Measurements from ENCODE around the gene DISC1. TPM values are rescaled to one million over a fixed set of nuclear protein-coding genes. Genes with fewer than 3 reads are reported as not detected.

The DISC1 gene
- polyA plus RNA-seq, 1 donor from 2014 or later = 0.84 TPM

DNA sequence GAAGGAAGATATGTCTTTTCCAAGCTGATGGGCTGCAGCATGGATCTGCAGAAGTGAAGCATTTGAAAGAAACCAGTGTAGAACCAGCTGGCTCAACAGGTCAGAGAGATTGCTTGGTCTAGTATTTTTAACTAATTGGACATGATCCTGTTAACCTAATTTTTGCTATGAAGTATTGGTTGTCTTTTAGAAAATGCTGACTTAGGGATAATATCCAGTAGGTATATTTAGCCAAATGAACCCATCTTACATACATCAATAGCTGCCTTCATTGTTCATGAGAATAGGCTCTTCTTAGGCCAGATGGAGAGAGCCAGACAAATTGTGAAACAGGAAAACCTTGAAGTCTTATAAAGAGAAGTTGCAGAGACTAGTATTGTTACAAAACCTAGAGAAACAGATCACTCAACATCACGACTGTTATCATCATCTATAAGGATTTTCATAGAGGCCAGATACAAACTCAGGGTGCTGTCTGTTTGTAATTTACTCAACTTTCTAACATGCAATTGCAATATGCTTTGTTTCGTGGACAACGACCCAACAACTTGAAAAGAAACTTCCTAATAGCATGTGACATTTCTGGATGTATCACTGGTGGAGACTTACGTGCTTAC lies 148.2 kb downstream of the DISC1 start:
- Histone ChIP-seq H4K20me1 (ENCODE audit: insufficient read depth) (no peaks in the 10 kb centered on the region), H3K4me2 (ENCODE audit: low read length) (no peak overlapping the region), H2AFZ (ENCODE audit: low read depth, low read length) (no peak overlapping the region), H3K9ac (ENCODE audit: low read length) (no peak overlapping the region), H3K36me3 (ENCODE audit: insufficient read depth, low read length) (no peaks in the 10 kb centered on the region), H3K9me2 (ENCODE audit: insufficient read depth, low read length) (no peaks in the 10 kb centered on the region), H3K79me2 (replicated peaks; ENCODE audit: insufficient read depth, low read length) (no peaks in the 10 kb centered on the region), H3K9me3 (ENCODE audit: low read length) (no peaks in the 10 kb centered on the region), H3K27ac (ENCODE audit: low read length) (no peak overlapping the region), H3K27me3 (ENCODE audit: insufficient read depth, low read depth, low read length) (no peaks in the 10 kb centered on the region), H3F3A (ENCODE audit: insufficient read depth, low read length, poor library complexity, severe bottlenecking) (no peaks in the 10 kb centered on the region), H3K4me3 (ENCODE audit: low read length) (no peak overlapping the region)
- TF ChIP-seq MXI1 (conservative IDR thresholded peaks at IDR 0.05; ENCODE audit: poor library complexity, severe bottlenecking) (no peak), SMC3 (conservative IDR thresholded peaks at IDR 0.05; ENCODE audit: poor library complexity) (no peak), RAD21 (conservative IDR thresholded peaks at IDR 0.05) (no peak), EP300 (conservative IDR thresholded peaks at IDR 0.05; ENCODE audit: poor library complexity, severe bottlenecking) (no peak), TAF1 (IDR thresholded peaks at IDR 0.05; ENCODE audit: low read depth) (no peak), POLR2AphosphoS5 (IDR thresholded peaks at IDR 0.05) (no peak), EZH2 (IDR thresholded peaks at IDR 0.05; ENCODE audit: borderline replicate concordance, insufficient read depth, low read length, poor library complexity, severe bottlenecking) (no peak)
- TF ChIP-seq, protein P1, sequence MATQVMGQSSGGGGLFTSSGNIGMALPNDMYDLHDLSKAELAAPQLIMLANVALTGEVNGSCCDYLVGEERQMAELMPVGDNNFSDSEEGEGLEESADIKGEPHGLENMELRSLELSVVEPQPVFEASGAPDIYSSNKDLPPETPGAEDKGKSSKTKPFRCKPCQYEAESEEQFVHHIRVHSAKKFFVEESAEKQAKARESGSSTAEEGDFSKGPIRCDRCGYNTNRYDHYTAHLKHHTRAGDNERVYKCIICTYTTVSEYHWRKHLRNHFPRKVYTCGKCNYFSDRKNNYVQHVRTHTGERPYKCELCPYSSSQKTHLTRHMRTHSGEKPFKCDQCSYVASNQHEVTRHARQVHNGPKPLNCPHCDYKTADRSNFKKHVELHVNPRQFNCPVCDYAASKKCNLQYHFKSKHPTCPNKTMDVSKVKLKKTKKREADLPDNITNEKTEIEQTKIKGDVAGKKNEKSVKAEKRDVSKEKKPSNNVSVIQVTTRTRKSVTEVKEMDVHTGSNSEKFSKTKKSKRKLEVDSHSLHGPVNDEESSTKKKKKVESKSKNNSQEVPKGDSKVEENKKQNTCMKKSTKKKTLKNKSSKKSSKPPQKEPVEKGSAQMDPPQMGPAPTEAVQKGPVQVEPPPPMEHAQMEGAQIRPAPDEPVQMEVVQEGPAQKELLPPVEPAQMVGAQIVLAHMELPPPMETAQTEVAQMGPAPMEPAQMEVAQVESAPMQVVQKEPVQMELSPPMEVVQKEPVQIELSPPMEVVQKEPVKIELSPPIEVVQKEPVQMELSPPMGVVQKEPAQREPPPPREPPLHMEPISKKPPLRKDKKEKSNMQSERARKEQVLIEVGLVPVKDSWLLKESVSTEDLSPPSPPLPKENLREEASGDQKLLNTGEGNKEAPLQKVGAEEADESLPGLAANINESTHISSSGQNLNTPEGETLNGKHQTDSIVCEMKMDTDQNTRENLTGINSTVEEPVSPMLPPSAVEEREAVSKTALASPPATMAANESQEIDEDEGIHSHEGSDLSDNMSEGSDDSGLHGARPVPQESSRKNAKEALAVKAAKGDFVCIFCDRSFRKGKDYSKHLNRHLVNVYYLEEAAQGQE (IDR thresholded peaks at IDR 0.05; ENCODE audit: borderline replicate concordance) = no peak
- TF ChIP-seq, protein P2, sequence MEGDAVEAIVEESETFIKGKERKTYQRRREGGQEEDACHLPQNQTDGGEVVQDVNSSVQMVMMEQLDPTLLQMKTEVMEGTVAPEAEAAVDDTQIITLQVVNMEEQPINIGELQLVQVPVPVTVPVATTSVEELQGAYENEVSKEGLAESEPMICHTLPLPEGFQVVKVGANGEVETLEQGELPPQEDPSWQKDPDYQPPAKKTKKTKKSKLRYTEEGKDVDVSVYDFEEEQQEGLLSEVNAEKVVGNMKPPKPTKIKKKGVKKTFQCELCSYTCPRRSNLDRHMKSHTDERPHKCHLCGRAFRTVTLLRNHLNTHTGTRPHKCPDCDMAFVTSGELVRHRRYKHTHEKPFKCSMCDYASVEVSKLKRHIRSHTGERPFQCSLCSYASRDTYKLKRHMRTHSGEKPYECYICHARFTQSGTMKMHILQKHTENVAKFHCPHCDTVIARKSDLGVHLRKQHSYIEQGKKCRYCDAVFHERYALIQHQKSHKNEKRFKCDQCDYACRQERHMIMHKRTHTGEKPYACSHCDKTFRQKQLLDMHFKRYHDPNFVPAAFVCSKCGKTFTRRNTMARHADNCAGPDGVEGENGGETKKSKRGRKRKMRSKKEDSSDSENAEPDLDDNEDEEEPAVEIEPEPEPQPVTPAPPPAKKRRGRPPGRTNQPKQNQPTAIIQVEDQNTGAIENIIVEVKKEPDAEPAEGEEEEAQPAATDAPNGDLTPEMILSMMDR (IDR thresholded peaks at IDR 0.05; ENCODE audit: poor library complexity, severe bottlenecking) = no peak

DNA sequence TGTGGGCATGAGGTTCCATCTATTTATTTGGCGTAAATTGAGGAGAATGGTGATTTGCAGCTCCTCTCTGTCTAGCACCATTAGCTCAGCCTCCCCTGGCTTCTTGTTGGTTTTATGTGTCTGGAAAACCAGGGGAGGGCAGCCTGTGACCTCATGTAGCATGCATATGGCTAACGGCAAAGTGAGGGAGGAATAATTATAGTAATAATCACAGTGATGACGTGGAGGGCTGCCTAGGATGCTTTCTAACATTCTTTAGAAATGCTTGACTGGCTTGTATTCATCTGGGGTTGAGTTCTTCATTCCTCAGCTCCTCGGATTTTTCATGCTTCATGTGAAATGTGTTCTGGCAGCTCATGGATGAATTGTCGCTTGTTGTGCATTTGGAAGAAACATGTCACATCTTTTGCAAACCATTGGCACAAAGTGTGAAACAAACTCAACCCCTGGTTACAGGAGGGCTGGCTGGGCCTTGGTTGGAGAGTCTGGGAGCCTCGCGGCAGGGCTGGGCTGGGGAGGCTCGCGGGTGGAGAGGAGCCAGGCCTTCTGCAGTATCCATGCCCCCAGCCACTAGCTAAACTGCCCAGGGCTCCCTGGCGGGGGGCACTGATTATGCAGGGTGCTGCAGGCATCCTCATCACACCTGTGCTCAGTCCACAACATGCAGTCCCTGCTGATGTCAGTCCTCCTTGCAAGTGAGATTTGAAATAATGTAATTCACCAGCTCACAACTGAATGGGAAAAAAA lies 149.6 kb downstream of the DISC1 start:
- Histone ChIP-seq H3K27ac (ENCODE audit: low read length) (no peak overlapping the region), H3K4me2 (ENCODE audit: low read length) (no peak overlapping the region), H3K9me2 (ENCODE audit: insufficient read depth, low read length) (no peaks in the 10 kb centered on the region), H4K20me1 (ENCODE audit: insufficient read depth) (no peaks in the 10 kb centered on the region), H3K36me3 (ENCODE audit: insufficient read depth, low read length) (no peaks in the 10 kb centered on the region), H3K9me3 (ENCODE audit: low read length) (no peaks in the 10 kb centered on the region), H3K9ac (ENCODE audit: low read length) (no peak overlapping the region), H2AFZ (ENCODE audit: low read depth, low read length) (no peak overlapping the region), H3K79me2 (replicated peaks; ENCODE audit: insufficient read depth, low read length) (no peaks in the 10 kb centered on the region), H3K27me3 (ENCODE audit: insufficient read depth, low read depth, low read length) (no peaks in the 10 kb centered on the region), H3F3A (ENCODE audit: insufficient read depth, low read length, poor library complexity, severe bottlenecking) (no peaks in the 10 kb centered on the region), H3K4me3 (ENCODE audit: low read length) (no peak overlapping the region)
- no peak for TF ChIP-seq MXI1 (conservative IDR thresholded peaks at IDR 0.05; ENCODE audit: poor library complexity, severe bottlenecking)
- TF ChIP-seq RAD21 (conservative IDR thresholded peaks at IDR 0.05) = no peak
- TF ChIP-seq, protein P2 (IDR thresholded peaks at IDR 0.05; ENCODE audit: poor library complexity, severe bottlenecking) = no peak
- TF ChIP-seq POLR2AphosphoS5 (IDR thresholded peaks at IDR 0.05) = no peak
- TF ChIP-seq EP300 (conservative IDR thresholded peaks at IDR 0.05; ENCODE audit: poor library complexity, severe bottlenecking) = no peak
- no peak for TF ChIP-seq SMC3 (conservative IDR thresholded peaks at IDR 0.05; ENCODE audit: poor library complexity)
- TF ChIP-seq, protein P1 (IDR thresholded peaks at IDR 0.05; ENCODE audit: borderline replicate concordance) = no peak
- TF ChIP-seq TAF1 (IDR thresholded peaks at IDR 0.05; ENCODE audit: low read depth) = no peak

Measured in neural cell (in vitro differentiated cells).